HG03066 (cell line): ENCODE measurements around the gene OLIG3.

Source experiments
- ATAC-seq: cut with Tn5 transposase; IDR thresholded peaks from one replicate; pipeline ENCODE4 v1.9.1; 2021; ENCODE audit warnings: low read depth; ENCODE audit not compliant: unreplicated experiment

OLIG3 gene

DNA sequence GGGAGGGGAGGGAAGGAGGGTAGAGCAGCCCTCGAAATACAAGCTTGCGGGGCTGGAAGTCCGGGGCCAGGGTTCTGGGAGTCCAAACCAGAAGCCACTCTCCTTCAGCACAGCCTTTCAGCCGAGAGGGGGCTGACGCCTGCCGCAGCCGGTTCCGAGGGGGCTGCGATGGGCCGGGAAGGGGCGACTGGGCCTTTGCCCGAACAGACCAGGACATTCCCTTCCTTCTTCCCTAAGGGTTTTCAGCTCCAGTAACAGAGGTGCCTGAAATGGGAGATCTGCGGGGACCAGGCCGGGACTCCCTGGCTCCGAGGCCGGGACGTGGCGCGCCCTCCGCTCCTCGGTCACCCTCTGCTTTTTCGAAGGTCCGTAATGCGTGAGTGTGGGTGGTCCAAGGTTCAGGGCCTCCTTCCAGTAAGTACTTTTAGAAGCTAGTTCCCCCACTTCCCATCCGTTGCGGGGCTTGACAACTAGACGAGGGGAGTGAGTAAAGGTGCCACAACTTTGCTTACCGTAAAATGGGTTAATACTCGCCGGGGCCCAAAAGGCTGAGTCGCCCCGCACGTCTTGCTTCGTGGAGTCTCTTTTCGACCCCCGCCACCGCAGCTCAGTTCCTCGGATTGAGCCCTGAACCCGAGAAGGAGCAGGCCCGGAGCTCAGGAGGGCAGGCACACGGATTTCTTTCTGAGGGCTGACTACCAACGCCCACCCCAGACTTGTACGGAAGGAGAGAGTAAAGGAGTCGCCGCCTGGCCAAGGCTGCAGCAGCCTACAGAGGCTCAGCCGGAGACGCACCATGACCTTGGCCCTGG lies 2.9 kb upstream of the OLIG3 start:
- ATAC-seq: no peak

DNA sequence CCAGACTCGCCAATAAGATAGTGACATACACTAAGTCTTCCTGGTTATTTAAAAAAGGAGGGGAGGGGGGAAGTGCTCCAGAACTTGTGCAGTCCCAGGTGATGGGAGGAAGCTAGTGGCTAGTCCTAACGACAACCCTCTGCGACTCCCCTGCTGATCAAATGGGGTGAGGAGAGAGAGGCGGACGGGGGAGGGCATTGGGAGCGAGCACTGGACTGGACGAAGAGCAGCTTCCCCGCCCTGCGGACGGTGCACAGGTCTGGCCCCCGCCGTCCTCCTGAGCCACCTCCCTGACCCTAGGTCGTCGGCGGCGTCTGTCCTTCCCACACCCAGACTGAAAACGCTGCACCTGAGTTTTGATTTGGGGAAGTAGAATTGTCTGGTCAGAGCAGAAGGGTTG lies 2.2 kb upstream of the OLIG3 start:
- no peak for ATAC-seq

DNA sequence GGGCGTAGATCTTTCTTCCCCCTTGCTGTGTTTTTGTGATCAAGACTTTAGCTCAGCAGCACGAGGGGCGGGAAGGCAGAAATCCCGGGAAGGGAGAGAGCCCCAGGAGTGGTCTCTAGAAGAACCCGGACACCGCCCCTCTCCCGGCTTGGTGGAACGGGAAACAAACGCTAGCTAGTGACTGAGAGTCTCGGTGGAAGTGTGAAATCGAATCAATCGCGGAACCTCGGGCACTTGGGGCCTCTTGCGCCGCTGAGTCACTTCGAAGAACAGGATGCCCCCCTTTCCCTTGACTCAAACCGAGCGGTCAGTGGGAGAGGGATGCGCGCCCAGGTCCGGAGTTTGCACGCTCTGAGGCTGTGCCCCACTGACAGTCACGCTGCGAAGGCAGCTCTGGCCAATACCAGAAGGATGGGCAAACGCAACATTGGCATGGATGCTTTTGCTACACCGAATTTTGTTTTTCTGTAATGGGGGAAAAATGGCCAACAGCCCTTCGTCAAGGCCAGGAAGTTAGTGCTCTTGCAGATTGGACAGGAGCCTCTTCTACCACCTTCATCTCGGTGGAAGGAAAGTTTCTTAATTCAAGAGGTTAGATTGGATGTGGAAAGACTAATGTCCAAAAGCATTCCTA lies 1.6 kb upstream of the OLIG3 start:
- no peak for ATAC-seq

DNA sequence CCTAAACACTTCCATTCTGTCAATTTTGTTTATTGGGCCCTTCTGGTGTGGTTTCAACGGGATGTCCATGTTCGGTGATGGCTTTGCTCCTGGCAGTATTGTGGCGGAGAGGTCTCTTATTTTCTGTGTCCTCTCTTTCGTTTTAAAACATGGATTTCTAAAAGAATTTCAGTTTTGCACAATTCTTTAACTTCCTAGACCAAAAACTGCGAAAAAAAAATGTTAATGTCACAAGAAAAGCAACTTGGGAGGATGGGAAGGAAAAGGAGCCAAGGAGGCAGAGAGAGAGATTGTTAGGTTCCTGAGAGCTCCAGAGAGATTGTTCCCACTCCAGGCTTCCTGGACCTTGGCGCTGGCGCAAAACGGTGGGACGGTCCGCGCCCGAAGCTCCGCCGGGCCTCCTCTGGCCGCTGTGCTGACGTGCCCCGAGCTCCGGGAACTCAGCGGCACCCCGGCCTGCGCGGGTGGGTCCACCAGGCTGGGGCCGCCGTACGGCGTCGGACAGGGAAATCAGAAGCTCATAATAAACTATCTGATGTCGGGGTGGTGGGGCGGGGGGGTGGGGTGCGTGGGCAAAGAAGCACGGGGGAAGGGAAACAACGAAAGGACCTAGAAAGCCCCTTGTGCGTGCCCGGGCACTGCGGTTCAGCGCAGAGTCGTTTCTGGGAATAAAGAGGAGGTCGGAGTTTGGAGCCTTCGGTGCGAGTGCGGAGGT lies 951 bp upstream of the OLIG3 start:
- no peak for ATAC-seq

DNA sequence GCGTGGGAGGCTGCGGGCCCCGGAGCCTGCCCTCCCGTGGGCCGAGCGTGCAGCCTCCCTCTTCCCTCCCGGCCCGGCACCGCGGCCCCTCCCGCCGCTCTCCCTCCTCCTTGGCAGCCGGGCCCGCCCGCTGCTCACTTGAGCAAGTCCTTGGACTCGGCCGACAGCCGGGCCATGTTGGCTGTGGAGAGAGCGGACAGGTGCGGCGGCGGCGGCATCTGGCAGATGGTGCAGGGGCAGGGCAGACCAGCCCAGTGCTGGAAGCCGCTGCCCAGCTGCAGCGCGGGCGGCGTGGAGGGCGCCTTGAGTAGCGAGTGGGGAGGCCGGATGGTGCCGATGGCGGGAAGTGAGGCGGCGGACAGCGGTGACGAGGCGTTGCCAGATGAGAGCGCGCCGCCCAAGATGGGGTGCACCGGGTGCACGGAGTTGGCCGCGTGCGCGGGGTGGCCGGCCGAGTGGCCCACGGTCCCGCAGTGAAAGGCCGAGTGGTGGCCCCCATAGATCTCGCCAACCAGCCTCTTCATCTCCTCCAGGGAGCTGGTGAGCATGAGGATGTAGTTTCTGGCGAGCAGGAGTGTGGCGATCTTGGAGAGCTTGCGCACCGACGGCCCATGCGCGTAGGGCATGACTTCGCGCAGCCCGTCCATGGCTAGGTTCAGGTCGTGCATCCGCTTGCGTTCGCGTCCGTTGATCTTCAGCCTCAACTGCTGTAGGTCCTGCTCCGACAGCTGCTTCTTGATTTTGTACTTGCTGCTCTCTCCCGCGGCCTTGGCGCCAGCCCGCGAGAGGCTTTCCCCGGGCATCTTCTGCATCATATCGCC lies 766 bp downstream of the OLIG3 start:
- no peak for ATAC-seq

DNA sequence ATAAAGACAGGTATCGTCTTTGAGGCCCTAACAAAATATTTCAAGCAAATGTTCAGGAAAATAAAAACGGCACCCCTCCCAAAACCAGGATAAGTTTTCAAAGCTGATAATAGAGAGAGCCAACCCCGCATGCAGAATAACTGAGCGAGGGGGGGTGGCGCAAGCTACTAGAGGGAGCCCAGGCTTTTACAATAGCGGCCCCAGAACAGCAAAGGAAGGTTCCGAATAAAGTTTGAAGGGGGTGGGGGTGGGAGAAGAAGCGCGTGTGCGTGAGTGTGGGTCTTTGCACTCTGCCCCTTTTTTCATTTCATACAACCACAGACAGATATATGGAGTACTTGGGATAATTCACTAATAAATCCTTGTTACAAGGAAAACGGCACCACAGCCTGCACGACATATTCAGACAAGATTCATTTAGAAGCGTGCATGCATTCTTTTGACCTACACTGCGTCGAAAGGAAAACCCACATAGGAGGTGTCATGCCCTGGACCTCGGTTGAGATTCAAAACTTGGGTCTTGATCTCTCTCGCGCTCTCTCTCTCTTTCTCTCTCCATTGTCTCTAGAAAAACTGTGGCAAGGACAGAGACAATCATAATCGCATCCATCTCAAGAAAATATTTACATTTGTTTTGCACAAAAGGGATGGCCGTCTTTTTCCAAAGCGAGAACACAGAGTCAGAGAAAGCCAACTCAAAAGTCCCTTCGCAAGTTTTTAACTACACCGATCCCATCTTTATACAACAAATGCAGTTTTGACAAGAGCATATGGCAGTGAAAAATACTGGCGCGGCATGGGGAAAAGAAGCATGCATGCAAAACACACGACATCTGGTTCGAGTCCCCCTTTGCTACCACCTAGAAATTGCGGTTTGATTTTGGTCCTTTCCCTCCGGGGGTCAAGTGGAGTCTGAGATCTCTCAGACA lies 1.6 kb downstream of the OLIG3 start:
- no peak for ATAC-seq

DNA sequence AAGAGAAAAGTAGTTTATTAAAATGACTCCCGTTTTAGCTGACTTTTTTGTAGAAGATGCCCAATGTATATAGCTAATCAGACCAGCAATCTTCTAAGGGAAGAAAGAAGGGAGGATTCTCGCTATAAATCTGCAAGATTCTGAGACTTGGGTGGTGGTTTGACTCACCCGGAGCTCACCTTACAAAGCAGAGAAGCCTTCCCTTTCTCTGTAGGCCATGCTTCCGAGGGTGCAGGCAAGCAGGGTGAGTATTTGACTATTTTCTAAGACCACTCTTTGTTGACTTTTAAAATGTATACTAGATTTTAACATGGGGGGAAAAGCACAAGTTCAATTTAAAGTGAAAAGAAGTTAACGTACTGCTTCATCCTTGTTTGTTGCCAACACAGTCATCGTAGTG lies 2.7 kb downstream of the OLIG3 start:
- no peak for ATAC-seq

DNA sequence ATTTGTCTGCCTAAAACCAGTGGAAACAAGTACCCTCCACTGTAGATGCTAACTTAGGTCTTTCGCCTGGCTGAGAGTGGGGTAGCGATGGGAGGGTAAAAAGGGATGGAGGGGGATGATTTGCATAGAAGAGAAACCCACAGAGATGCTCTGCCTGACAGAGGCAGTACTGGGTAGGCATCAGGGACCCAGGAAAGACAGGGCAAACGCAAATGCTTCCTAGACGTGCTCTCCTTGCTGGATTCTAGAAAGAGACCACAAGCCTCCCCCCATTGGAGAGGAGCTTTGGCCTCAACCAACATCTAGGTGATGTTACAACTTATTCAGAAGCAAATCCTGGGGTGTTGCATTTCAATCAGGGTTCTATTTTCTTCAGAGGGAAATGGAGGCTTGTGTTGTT lies 3.2 kb downstream of the OLIG3 start:
- ATAC-seq: no peak

DNA sequence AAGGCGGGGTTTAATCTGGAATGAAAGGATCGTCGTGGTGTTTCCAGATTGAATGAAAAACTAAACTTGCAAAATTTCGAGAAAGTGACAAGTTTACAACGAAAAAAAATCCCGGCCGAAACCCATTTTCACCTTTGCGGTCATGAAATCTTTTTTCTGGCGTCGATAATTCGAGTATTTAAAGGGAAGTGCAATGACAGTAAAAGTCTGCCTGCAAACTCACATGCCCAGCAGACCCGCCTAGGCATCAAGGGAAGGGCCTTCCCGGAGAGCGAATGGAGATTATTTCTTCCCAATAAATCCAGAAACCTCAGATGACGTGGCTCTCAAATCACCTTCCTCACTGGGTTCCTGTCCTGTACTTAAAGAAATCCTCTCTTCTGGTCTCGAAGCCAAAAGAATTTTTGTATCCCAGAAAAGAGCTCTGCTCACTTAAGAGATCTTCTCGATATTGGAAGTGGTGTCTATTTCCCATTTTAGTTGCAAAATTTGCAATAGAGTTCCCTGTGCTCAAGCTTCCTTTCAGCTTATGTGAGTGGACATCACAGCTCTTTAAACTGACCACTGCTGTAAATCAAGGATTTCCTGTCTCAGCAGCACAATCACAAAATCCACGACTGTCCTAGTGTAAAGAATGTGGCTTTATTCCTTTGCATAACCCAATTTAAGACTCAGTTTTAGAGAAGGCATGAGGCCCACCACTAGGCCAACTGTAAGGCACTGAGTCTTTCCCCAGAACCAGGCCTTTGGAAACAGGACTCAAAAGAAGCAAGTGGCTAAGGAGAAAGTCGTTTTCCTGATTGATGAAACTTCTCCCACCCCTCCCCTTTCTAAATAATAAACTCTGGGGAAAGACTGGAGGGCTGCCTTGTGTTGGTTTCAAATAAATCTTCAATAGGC lies 3.9 kb downstream of the OLIG3 start:
- ATAC-seq: no peak

DNA sequence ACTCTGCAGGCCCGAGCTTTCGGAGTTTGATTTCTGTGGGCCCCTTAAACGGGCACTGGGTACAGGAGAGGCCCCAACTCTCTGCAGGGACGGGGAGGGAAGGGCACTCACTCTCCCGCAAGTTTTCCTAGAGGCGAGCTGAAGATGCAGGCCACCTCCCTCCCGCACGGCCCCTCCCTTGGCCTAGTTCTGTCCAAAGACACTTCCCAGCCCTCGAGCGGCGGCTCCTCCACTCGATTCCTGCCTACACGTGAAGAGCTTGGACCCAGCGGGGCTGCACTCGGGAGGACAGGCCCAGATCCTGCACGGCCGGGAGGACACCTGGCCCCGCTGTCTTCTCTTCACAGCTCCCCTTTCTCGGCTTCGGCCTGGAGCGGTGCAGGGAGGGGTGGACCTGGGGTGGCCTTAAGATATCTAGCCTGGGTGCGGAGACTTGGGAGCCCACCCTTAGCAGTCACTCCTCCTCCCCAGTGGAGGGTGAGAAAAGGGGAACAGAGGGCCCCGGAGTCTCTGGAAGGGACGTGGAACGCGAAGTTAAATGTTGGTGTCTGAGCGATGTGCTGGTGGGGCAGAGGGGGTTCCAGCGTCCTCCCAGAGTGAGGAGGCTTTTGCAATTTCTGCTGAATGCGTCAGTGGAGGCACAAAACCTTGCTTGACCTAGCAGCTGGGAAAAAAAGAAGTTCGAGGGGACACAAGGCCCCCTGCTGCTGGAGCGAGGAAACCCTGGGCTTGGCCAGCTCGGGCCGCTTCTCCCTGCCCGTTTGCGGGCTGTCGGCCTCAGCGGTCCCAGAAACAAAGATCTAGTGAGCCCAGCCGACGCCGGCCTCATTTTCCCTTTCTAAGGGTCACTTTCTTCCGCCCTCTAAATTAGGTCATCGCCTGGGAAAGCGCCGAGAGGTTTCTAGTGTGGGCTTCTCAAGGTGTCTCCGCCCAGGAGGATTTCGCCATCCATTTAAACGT lies 4.9 kb downstream of the OLIG3 start:
- ATAC-seq: no peak

DNA sequence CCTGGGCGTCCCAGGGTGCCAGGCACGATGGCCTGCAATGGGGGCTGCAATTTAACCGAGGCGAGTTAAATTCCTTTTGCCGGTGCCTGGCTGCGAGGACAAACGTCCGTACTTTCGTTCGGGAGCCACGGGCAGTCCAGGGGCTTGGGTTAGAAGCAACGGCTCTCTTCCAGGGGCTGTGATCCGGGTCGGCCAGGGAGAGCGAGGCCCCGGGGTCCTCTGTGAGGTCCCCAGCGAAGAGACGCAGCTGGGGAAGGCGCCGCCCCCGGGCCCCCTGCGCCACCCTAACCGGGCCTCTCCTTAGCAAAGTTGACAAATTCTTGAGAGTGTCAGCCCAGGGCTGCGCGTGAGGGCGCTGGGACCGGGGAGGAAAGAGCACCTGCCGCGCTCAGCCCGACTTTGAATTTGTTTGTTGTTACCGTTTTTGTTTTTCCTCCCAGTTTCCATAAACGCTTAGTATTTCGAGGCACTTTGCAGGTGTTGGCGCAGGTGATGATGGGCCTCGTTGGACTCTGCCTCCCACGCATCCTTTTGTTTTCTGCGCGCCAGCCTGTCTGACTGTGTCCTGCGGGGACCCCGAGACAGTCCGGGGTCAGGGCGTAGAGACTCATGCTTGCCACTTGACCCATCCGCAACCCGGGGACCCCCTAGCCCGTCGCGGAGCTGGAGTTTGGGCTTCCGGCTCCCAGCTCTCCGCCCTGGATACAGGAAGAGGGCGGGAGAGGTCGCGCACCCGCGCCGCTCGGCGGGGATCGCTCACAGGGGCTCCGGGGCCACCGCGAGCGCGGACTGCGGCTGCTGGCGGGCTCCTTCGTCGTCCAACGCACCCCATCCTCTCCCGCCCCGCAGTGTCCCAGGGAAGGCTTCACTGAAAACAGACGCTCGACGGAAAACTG lies 5.8 kb downstream of the OLIG3 start:
- ATAC-seq: no peak

DNA sequence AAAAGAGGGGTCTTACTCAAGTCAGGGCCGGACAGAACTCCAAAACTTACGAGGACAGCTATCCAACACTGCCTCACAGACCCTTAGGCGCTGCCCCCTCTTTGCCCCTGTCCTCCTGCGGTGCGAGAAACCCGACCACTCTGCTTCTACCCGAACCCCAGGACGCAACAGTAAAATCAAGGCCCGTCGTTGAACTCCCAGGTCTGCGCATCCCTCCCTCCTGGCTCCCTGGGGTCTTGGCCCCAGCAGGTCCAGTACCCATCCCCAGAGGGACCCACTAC lies 6.4 kb downstream of the OLIG3 start:
- no peak for ATAC-seq

DNA sequence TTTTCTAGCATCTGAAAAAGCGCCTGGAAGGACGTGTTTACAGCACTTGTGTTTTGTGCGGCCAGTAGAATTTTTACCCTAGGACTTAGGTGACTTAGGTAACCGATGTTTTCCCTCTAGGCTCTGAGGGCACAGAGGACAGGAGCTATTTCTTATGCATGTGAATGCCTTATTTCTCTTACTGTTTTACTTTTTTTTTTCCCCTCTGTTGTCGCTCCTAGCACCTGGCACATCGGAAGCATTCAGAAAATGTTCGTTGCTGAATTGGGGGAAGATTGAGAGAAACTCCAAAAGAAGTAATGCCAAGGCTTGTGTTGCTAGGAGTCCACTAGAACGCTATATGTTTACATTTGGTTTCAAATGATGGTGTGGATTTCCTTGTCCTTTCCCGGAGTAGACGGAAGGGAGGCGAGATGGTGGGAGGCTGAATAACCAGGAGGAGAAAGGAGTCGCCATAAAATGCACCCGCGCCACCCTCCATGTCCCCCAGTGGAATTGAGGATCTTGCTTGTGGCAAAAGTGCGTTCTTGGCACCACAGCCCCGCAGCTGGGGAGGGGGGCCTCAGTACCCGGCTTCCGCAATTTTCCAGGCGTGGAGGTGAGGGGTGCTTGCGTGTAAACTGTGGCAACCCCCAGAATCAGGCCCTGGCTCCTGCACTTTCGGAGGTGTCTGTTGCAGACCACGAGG lies 6.9 kb downstream of the OLIG3 start:
- no peak for ATAC-seq

DNA sequence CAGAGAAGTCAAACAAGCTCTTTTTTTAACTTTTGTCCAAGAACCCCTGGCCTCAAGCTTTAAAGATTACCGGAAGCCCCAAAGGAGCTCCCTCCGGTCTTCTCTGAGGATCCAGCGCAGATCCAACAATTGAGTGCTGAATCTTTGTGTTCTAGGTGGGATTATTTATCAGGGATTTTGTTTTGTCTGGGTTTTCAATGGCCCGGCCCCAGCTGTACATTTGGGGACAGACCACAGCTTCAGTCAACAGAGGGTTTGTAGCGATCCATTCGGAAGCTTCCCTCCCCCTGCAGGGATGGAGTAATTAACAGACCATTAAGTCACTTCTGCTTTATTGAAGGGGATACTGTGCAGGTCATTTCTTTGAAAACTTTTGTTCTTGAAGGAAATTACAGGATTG lies 7.8 kb downstream of the OLIG3 start:
- no peak for ATAC-seq

DNA sequence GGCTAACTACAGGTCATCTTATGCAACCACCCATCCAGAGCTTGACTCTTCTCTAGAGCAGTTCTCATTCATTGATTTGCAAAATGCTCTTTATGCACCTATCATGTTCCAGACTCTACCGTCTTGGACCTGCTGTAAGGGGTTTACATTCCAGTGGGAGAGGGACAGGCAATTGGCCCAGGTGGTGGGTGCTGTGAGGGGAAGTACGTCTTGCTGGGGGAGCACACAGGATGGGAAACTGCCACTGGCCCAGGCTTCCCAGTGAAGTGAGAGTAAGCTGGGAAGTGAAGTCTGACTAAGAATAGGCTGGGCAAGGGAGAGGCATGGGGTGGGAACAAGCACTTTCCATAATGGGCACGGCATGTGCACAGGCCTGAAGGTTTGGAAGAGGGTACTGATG lies 13.8 kb downstream of the OLIG3 start:
- ATAC-seq: no peak

DNA sequence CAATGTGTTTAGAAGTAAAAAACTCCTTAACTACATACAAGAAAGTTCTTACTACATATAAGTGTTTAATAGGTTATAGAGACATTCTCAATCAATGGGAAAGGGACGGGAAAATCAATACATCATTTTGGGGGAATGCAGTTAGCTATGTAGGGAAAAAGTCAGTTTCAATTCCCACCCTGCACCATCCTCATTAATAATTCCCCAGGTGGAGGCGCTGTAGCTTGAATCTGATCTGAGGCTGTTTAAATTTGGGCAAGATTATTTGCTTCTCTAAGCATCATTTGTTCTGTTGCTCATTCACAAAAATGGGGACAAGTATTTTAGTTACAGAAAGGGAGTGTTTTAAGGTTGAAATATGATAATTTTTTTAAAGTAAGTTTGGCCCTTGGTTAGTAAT lies 19.1 kb downstream of the OLIG3 start:
- no peak for ATAC-seq
